AG09309 (cell line): ENCODE data around the gene RPL10A.

Experiments
- DNase-seq: peaks from one replicate; pipeline ENCODE4 v3.0.0-alpha.2; 2010; ENCODE audit warnings: low read depth
- H3K4me3 ChIP-seq: 2 replicates; pipeline ENCODE4 v1.5.1; 2011; ENCODE audit warnings: mild to moderate bottlenecking, low read depth, low read length, moderate library complexity; ENCODE audit not compliant: control insufficient read depth
- CTCF ChIP-seq: IDR thresholded peaks from 2 replicates; pipeline ENCODE4 v1.5.1; 2011; ENCODE audit warnings: mild to moderate bottlenecking, low read depth, low read length, inconsistent platforms; ENCODE audit not compliant: insufficient read depth, control insufficient read depth; ENCODE audit errors: missing control alignments

The RPL10A gene

DNA sequence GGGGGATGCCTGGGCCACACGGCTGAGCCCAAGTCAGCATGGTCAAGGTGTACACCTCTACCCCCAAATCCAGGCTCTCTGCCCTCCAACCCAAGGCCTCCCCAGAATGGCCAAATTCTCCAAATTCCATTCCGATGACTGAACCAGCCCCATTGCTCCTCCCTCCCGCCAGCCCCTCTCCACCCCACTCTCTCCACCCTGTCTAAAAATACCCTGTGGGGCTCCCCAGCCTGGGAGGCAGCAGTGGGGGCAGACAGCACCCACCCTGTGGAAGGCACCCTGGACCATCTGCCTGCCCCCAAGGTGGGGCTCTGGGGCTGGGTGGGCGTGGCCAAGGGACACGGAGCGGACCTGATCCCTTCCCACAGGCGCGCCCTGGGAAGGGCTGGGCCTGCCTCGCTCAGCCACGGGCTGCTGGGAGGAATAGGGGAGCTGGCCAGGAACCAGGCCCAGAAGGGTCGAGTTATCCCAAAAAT lies 17.2 kb downstream of the RPL10A start:
- no peak overlapping the region for H3K4me3 ChIP-seq
- no peak for DNase-seq
- no peak for TF ChIP-seq CTCF

DNA sequence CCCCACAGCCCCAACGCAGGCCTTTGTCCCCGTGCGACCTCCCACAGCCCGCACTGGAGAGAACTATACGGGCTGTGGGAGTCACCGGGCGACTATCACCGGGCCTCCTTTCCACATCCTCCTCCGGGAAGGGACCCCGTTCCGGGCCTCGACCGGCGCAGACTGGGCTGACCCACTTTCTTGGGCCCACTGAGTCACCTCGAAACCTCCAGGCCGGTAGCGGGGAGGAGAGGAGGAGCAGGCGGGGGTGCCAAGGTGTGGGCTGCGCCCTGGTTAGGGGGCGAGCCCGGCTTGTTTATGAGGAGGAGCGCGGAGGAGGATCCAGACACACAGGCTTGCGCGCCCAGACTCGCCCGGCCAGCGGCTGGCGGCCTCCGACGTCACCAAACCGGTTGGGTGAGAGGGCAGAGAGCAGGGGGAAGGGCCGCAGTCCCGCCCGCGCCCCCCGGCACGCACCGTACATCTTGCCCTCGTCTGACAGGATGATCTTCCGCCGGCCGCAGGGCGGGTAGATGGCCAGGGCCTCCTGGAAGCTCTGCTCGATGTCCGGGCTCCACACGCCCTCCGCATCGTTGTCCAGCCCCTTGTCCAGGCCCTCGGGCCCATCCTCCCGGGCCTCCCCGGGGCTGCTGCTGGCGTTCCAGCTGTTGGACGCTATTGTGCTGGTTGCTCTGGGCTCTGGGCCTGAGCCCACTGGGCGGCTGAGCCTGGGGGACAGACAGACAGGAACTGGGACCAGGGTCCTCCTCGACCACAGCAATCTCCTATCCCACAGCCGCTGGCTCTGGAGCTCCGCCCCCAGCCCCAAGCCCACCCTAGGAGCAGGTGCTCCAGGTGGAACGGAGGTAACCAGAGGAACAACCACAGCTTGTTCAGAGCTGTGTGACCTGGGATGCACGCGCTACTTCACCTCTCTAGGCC lies 18.1 kb downstream of the RPL10A start:
- no peak overlapping the region for H3K4me3 ChIP-seq
- no peak for TF ChIP-seq CTCF
- DNase-seq, result no peak

DNA sequence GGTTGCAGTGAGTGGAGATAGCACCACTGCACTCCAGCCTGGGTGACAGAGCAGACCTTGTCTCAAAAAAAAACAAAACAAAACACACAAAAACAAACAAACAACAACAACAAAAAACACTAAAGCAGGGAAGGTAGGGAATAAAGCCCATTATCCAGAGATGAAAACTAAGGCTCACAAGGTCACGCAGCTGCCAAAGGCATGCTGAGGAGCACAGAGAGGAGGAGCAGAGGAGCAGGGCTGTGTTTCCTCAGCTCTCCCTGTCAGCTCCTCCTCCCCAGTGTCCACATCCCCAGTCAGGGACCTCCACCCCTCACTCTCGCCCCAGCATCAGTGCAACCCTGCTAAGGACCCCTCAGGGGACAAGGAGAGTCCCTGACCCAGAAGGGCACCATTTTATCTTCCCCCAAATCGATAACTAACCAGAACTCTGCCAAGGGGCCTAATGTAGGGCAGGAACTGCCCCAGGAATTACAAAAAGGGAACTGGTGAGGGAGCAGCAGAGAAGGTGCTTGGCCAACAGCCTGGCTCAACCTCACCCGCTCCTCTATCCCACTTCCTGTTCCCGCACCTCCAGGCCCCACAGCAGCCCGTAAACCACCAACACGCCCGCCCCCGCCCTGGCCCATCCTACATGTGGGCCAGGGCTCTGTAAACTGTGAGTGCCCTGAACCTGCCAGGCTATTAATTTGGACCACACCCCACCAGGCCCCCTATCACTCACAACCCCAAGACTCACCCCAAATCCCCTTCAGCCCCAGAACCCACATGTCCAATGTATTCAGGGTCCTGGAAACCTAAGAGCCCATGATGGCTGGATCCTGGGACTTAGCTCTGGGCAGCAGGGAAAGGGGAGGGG lies 19.7 kb downstream of the RPL10A start:
- DNase-seq, result no peak
- TF ChIP-seq CTCF, result no peak
- H3K4me3 ChIP-seq, result no peak overlapping the region

GRCh38 chr6:35488517-35488862 lies 20.3 kb downstream of the RPL10A start:
- DNase-seq, result no peak
- TF ChIP-seq CTCF, result no peak
- H3K4me3 ChIP-seq, result no peak overlapping the region

- H3K4me3 ChIP-seq, result no peak overlapping the region
- TF ChIP-seq CTCF, result no peak
- DNase-seq, result no peak
Observed at GRCh38 chr6:35489066-35489465, 20.9 kb downstream of the RPL10A start.

- TF ChIP-seq CTCF, result no peak
- DNase-seq, result no peak
- no peak overlapping the region; the same call in 1 of the 2 replicates for H3K4me3 ChIP-seq
Observed at GRCh38 chr6:35489995-35490791, 22.0 kb downstream of the RPL10A start.
